Colonic mucosa (tissue), 4 donors: ENCODE data around the gene UACA. TPM values are rescaled to one million over a fixed set of nuclear protein-coding genes. Genes with fewer than 3 reads are reported as not detected.
A peak's percentile ranks its signal among the peaks of the same experiment; 100 is the strongest.

Source experiments
- DNase-seq: peaks from one replicate; pipeline ENCODE4 v3.0.0-alpha.2; 2020
- H3K27ac ChIP-seq: fragments of 200-600 bp; one replicate; pipeline ENCODE4 v1.8.0; 2021
- H3K27me3 ChIP-seq: fragments of 200-600 bp; one replicate; pipeline ENCODE4 v1.8.0; 2021
- H3K36me3 ChIP-seq: fragments of 200-600 bp; one replicate; pipeline ENCODE4 v1.8.0; 2021
- H3K4me1 ChIP-seq: fragments of 200-600 bp; one replicate; pipeline ENCODE4 v1.8.0; 2021; ENCODE audit warnings: mild to moderate bottlenecking
- H3K4me3 ChIP-seq: fragments of 200-600 bp; one replicate; pipeline ENCODE4 v1.8.0; 2021
- H3K9ac ChIP-seq, 2 donors: one replicate each; pipeline ENCODE4 v1.7.0; 2013; ENCODE audit warnings: control low read depth in 2 of 2, low read depth in 2 of 2, low read length in 2 of 2
- H3K9me3 ChIP-seq: fragments of 200-600 bp; one replicate; pipeline ENCODE4 v1.8.0; 2021
- CTCF ChIP-seq: fragments of 200-600 bp; IDR thresholded peaks from one replicate; pipeline ENCODE4 v1.8.0; 2022; ENCODE audit warnings: antibody characterized with exemption, mild to moderate bottlenecking
- intact Hi-C: fragments of 100-400 bp; cut with DNase I; formaldehyde crosslinking; loops from one replicate; pipeline ENCODE4 v1.14.1; 2022
- total RNA-seq, 2 donors: library from RNA; stranded (reverse); fragmentation: NEBNext Ultra II Directional in 1 of 2; extraction: Animal tissue kit (Norgen Biotek cat#: 25700) in 1 of 2; gene quantifications; one replicate each; pipeline ENCODE4 v1.2.1, GENCODE V29; 2021
- donor health status: healthy.
- donor health status: DM: no; HTN: no; CAD: no.
- donor health status: DM: no; HTN: no; CAD: no.

The UACA gene
- total RNA-seq, 2 donors from 2014 or later: 55.4 to 57.3 TPM

GRCh38 chr15:70609889-70610288, 153.5 kb downstream of the UACA start:
- no peak overlapping the region for H3K4me3 ChIP-seq
- no peaks in the 10 kb centered on the region for H3K36me3 ChIP-seq
- TF ChIP-seq CTCF: no peak
- no peaks in the 10 kb centered on the region for H3K27me3 ChIP-seq
- DNase-seq: no peak
- no peaks in the 10 kb centered on the region for H3K4me1 ChIP-seq
- no peak overlapping the region for H3K27ac ChIP-seq
- H3K9ac ChIP-seq: no peak overlapping the region
- H3K9me3 ChIP-seq: no peaks in the 10 kb centered on the region
- intact Hi-C loops: no loop called here

- Histone ChIP-seq H3K4me3 (no peak overlapping the region), H3K9me3 (no peaks in the 10 kb centered on the region), H3K27ac (no peak overlapping the region), H3K4me1 (no peaks in the 10 kb centered on the region), H3K36me3 (no peaks in the 10 kb centered on the region), H3K27me3 (no peaks in the 10 kb centered on the region), H3K9ac (no peak overlapping the region)
- TF ChIP-seq CTCF: no peak
- intact Hi-C loops: no loop called here
- no peak for DNase-seq
These were observed 155.2 kb downstream of the UACA start for GRCh38 chr15:70608144-70608543.

GRCh38 chr15:70605606-70606410, 157.6 kb downstream of the UACA start:
- Histone ChIP-seq H3K9me3 (no peaks in the 10 kb centered on the region), H3K4me3 (no peak overlapping the region), H3K4me1 (no peaks in the 10 kb centered on the region), H3K27ac (no peak overlapping the region), H3K36me3 (no peaks in the 10 kb centered on the region), H3K27me3 (no peaks in the 10 kb centered on the region), H3K9ac (no peak overlapping the region)
- no peak for TF ChIP-seq CTCF
- peak; percentile 36 for DNase-seq
- intact Hi-C loops: no loop called here

GRCh38 chr15:70604666-70605315, 158.6 kb downstream of the UACA start:
- H3K27ac ChIP-seq: no peak overlapping the region
- DNase-seq: no peak

More at GRCh38 chr15:70604666-70605315, 158.6 kb downstream of the UACA start:
- Histone ChIP-seq H3K4me3 (no peak overlapping the region), H3K36me3 (no peaks in the 10 kb centered on the region), H3K9me3 (no peaks in the 10 kb centered on the region), H3K4me1 (no peaks in the 10 kb centered on the region), H3K9ac (no peak overlapping the region), H3K27me3 (no peaks in the 10 kb centered on the region)
- intact Hi-C loops: no loop called here
- TF ChIP-seq CTCF: no peak

Other genes with a start within 250 kb of the UACA start
- 1 to 10 TPM in 1 of 2 donors, under 1 TPM in 1; 0.49 to 3.5 TPM for gene LARP6, start 90.6 kb upstream of the UACA start, total RNA-seq
- gene THAP10, start 128.9 kb upstream of the UACA start, total RNA-seq: 1 to 10 TPM; 2.3 to 5.0 TPM
- gene LRRC49, start 129.3 kb upstream of the UACA start, total RNA-seq: 1 to 10 TPM; 2.4 to 2.8 TPM